ENCODE results near the gene AUTS2. TPM values are rescaled to one million over a fixed set of nuclear protein-coding genes. Genes with fewer than 3 reads are reported as not detected.

The AUTS2 gene
- total and polyA plus RNA-seq, 2 of the 8 experiments (the other 6 are each of a cell fraction or from before 2014, with no cell fraction given), result 25.9 to 101 TPM

GRCh38 chr7:70649323-70649722 is 1051.0 kb downstream of the AUTS2 start (continued):
- TF ChIP-seq CHD7 (IDR thresholded peaks at IDR 0.05; ENCODE audit: insufficient replicate concordance, low read length) (no peak), ASH2L (IDR thresholded peaks at IDR 0.05; ENCODE audit: low read length) (no peak), SP4 (IDR thresholded peaks at IDR 0.05; ENCODE audit: low read length) (no peak), KDM4A (IDR thresholded peaks at IDR 0.05; ENCODE audit: low read depth, low read length, severe bottlenecking) (no peak)
